Kidney (tissue), 14 donors: ENCODE data around the gene SLC22A31. TPM values are rescaled to one million over a fixed set of nuclear protein-coding genes. Genes with fewer than 3 reads are reported as not detected.

Source experiments
- DNase-seq, 5 donors: peaks; one replicate each; pipeline ENCODE4 v3.0.0-alpha.2; 2013 to 2020
- FAIRE-seq: peaks from 2 replicates; lab custom pipeline; 2012; peaks lifted over from hg19 to GRCh38; lab: Jason Lieb, UNC
- H3K27ac ChIP-seq, 2 donors: one replicate each; pipeline ENCODE4 v1.7.0; 2013; ENCODE audit warnings: low read depth in 2 of 2, low read length in 2 of 2, inconsistent platforms in 1 of 2
- H3K27me3 ChIP-seq: one replicate; pipeline ENCODE4 v1.7.1; 2013; ENCODE audit warnings: low read length, inconsistent platforms; ENCODE audit not compliant: control insufficient read depth, insufficient read depth
- H3K36me3 ChIP-seq, 3 donors: one replicate each; pipeline versions ENCODE4 v1.7.0 to v1.7.1; 2013; ENCODE audit warnings: low read length in 3 of 3, control low read depth in 1 of 3, inconsistent platforms in 1 of 3; ENCODE audit not compliant: insufficient read depth in 3 of 3, control insufficient read depth in 2 of 3
- H3K4me1 ChIP-seq, 3 donors: one replicate each; pipeline versions ENCODE4 v1.7.0 to v1.7.1; 2013; ENCODE audit warnings: low read length in 3 of 3, inconsistent platforms in 1 of 3, low read depth in 1 of 3; ENCODE audit not compliant: control insufficient read depth in 2 of 3, insufficient read depth in 2 of 3
- H3K4me3 ChIP-seq, 3 donors: one replicate each; pipeline versions ENCODE4 v1.7.0 to v1.8.1; 2013; ENCODE audit warnings: low read length in 3 of 3, control low read depth in 1 of 3, inconsistent platforms in 1 of 3
- H3K9ac ChIP-seq, 3 donors: one replicate each; pipeline versions ENCODE4 v1.7.0 to v1.7.1; 2013; ENCODE audit warnings: low read length in 3 of 3, control low read depth in 1 of 3, inconsistent platforms in 1 of 3
- H3K9me3 ChIP-seq, 3 donors: one replicate each; pipeline versions ENCODE4 v1.7.0 to v1.7.1; 2013; ENCODE audit warnings: low read length in 3 of 3, control low read depth in 1 of 3, inconsistent platforms in 1 of 3; ENCODE audit not compliant: control insufficient read depth in 2 of 3, insufficient read depth in 1 of 3
- intact Hi-C: fragments of 100-400 bp; cut with DNase I; formaldehyde crosslinking; loops from one replicate; pipeline ENCODE4 v1.11.1; 2022
- polyA plus RNA-seq: library from polyadenylated mRNA; stranded (reverse); fragments of 350-450 nt; fragmentation: Illumina TruSeq; extraction: RNeasy Lipid Tissue Mini Kit (QIAGEN cat#74804); gene quantifications from one replicate; pipeline ENCODE4 v1.2.3, GENCODE V29; 2014; ENCODE audit warnings: low read depth, low replicate concordance; ENCODE audit not compliant: insufficient read depth
- total RNA-seq: library from RNA; stranded (reverse); fragmentation: NEBNext Ultra II Directional; extraction: Animal tissue kit (Norgen Biotek cat#: 25700); gene quantifications from one replicate; pipeline ENCODE4 v1.2.1, GENCODE V29; 2021
- TF ChIP-seq, protein P1 (sequence below): IDR thresholded peaks from 3 replicates; pipeline ENCODE4 v1.5.1; 2012; ENCODE audit warnings: mild to moderate bottlenecking, moderate library complexity, borderline replicate concordance; ENCODE audit not compliant: insufficient read depth; ENCODE audit errors: extremely low read depth
- donor health status: control.
- donor health status: control.
- donor health status: control.
- donor health status: control.
- donor health status: control.
- donor health status: DM: yes; HTN: yes; CAD: no.
- donor health status: Normal renal cell carcinoma (clear cell type).

Gene SLC22A31
- total and polyA plus RNA-seq, 2 donors from 2014 or later: 0.47 to 1.8 TPM

DNA sequence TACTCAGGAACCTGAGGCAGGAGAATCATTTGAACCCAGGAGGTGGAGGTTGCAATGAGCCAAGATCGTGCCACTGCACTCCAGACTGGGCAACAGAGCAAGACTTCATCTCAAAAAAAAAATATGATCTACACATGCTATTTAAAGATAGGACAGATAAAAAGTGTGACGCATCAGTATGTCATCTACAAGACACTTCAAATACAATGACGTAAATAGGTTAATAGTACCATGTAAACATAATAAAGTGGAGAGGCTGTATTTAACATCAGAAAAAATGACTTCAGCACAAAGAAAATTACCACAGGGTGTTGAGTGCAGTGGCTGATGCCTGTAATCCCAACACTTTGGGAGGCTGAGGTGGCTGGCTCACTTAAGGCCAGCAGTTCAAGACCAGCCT lies 37.4 kb upstream of the SLC22A31 start:
- Histone ChIP-seq H3K4me3 (no peak overlapping the region), H3K9me3 (peaks cover 0 to 2% (median 0%) of the 10 kb centered on the region in 3 donors), H3K9ac (no peak overlapping the region), H3K4me1 (peaks cover 0 to 5% (median 2%) of the 10 kb centered on the region in 3 donors), H3K27me3 (no peaks in the 10 kb centered on the region), H3K36me3 (peaks cover 3 to 9% (median 8%) of the 10 kb centered on the region in 3 donors), H3K27ac (no peak overlapping the region)
- FAIRE-seq: no peak
- no peak for DNase-seq
- intact Hi-C loops: no loop called here
- TF ChIP-seq, protein P1, sequence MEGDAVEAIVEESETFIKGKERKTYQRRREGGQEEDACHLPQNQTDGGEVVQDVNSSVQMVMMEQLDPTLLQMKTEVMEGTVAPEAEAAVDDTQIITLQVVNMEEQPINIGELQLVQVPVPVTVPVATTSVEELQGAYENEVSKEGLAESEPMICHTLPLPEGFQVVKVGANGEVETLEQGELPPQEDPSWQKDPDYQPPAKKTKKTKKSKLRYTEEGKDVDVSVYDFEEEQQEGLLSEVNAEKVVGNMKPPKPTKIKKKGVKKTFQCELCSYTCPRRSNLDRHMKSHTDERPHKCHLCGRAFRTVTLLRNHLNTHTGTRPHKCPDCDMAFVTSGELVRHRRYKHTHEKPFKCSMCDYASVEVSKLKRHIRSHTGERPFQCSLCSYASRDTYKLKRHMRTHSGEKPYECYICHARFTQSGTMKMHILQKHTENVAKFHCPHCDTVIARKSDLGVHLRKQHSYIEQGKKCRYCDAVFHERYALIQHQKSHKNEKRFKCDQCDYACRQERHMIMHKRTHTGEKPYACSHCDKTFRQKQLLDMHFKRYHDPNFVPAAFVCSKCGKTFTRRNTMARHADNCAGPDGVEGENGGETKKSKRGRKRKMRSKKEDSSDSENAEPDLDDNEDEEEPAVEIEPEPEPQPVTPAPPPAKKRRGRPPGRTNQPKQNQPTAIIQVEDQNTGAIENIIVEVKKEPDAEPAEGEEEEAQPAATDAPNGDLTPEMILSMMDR: no peak

GRCh38 chr16:89233678-89234490 lies 33.5 kb upstream of the SLC22A31 start:
- Histone ChIP-seq H3K27ac (no peak overlapping the region), H3K9ac (no peak overlapping the region), H3K4me3 (no peak overlapping the region), H3K9me3 (peaks cover 0 to 2% (median 0%) of the 10 kb centered on the region in 3 donors), H3K4me1 (no peaks in the 10 kb centered on the region), H3K27me3 (no peaks in the 10 kb centered on the region), H3K36me3 (peaks cover 12 to 19% (median 14%) of the 10 kb centered on the region in 3 donors)
- DNase-seq (no peak), FAIRE-seq (no peak)
- intact Hi-C loops: no loop called here
- TF ChIP-seq, protein P1: no peak

DNA sequence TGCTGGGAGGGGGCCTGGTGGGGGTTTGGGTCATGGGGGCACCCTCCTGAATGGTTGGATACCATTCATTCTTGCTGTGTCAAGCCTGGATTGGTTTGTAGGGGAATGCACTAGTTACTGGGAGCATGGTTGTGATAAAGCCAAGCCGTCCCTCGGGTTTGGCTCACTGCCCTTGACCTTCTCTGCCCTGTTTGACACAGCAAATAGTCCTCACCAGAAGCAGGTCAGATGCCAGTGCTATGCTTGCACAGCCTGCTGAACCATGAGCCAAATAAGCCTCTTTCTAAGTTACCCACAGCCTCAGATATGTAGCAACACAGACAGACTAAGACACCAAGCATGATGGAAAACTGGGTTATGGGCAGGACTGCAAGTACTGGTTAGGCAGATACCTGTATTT lies 31.8 kb upstream of the SLC22A31 start:
- no peak overlapping the region for H3K9ac ChIP-seq
- intact Hi-C loops: no loop called here
- no peak for DNase-seq
- TF ChIP-seq, protein P1: no peak
- H3K36me3 ChIP-seq: peaks cover 27 to 34% (median 27%) of the 10 kb centered on the region in 3 donors
- FAIRE-seq: no peak
- H3K9me3 ChIP-seq: peaks cover 0 to 8% (median 0%) of the 10 kb centered on the region in 3 donors
- no peak overlapping the region for H3K27ac ChIP-seq
- no peaks in the 10 kb centered on the region for H3K27me3 ChIP-seq
- no peak overlapping the region for H3K4me3 ChIP-seq
- H3K4me1 ChIP-seq: no peaks in the 10 kb centered on the region
